ENCODE measurements around the gene PDLIM3.
"Not testable (repeated sequence)": the region's sequence is repeated elsewhere in the genome, so short reads cannot be mapped to it uniquely, and the experiment has no call there.

PDLIM3 gene

DNA sequence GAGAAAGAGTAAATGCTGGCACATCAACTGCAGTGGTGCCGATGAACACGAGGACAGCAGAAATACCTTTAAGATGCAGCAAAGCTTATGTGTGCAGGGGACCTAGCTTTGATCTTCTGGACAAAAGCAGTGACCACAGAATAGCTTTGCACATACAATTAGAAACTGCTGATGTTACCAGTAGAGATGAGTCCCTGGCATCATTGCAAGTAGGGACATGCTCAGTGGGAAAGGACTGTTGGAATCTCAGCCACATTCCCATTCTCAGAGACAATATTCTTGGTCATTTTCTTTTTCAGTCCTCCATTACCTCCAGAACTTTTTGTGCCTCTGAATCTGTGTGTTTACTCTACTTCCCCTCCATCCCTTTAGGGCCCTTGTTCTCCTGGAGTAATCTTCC lies 16.9 kb upstream of the PDLIM3 start:
- no peak for DNase-seq

DNA sequence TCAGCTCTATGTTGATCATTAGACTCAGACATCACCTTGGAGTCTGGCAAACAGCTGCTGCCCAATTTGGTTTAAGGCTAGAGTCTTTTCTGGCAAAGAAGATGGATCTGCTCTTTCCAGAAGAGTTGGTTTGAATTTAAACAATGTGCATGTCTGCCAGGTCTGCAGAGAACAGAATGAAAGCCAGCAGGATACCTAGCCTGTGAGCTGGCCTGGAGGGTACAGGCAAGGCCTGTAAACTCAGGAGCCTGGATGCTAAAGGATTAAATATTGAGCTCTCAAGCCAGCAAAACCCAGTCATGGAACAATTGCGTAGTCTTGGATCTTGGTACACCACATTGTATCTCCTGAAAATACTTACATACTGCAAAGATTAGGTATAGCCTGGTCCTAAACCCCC lies 15.6 kb upstream of the PDLIM3 start:
- DNase-seq: no peak

DNA sequence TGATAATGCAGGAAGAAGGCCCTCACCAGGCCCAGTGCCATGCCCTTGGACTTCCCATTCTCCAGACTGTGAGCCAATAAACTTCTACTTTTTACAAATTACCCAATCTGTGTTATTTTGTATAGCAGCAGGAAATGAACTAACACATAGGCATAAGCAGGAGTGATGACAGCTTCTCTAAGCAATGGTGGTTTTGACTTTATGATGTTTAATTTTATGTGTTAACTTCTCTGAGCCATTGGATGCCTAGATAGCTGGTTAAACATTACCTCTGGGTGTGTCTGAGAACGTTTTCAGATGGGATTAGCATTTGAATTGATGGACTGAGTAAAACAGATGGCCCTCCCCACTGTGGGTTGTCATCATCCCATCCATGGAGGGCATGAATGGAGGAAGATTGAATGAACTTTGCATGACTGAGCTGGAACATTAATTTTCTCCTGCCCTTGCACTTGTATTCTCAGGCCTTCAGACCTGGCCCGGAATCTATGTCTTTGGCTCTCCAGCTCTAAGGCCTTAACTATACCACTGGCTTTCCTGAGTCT lies 13.9 kb upstream of the PDLIM3 start:
- no peak for DNase-seq

DNA sequence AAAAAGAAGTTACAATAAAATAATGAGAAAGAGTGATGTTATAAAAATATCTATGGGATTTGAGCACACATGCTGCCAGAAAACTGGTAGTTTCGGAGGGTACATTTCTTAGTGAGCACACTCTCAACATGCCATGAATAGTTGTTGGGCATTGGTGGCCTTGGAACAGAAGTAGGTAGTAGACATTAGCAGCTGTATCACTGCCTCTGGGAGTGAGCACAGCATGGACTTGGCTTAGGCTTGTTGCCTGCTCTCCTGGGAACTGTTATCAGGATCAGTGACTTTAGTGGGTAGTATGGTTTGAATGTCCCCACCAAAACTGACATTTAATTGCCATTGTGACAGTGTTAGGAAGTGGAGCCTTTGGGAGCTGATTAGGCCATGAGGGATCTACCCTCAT lies 13.3 kb upstream of the PDLIM3 start:
- DNase-seq: no peak

DNA sequence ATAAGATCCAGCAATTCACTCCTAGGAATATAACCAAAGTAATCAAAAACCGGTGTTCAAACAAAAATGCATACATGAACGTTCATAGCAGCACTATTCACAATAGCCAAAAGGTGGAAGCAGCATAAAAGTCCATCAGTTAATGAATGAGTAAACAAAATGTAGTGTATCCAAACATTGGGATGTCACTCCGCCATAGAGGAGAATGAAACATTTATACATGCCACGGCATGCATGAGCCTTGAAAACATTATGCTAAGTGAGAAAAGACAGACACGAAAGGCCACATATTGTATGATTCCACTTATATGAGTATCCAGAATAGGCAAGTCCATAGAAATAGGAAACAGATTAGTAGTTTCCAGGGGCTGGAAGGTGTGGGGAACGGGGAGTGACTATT lies 11.0 kb upstream of the PDLIM3 start:
- no peak for DNase-seq

DNA sequence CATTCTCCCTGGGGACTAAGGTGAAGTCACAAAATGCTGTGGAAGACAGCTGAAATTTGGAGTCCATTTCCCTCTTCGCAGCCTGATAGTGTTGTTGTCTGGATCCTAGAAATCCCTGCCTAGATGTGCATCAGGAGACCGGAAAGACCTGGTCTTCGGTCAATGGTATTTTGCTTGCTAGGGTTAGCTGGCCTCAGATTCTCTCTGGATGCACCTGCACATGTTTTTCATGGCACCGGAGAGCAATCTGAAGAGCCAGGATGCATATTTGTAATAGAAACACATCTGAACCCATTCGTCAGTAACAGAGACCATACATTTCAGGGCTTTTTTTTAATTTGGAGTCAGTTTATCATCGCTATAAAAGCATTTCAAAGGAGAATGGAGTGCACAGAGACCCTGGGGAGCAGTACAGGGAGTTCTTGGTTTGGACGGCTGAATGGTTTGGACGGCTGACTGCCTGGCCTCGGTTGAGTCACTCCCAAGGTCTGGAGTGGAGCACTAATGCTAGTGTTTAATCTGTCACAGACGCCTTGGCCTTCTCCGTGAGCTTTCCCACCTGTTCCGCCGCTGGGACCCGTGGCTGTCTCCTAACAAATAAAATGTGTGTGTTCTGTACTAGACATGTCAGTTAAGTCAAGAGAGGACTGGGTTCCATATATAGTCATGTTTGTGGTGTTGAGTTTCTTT lies 7.5 kb upstream of the PDLIM3 start:
- no peak for DNase-seq

DNA sequence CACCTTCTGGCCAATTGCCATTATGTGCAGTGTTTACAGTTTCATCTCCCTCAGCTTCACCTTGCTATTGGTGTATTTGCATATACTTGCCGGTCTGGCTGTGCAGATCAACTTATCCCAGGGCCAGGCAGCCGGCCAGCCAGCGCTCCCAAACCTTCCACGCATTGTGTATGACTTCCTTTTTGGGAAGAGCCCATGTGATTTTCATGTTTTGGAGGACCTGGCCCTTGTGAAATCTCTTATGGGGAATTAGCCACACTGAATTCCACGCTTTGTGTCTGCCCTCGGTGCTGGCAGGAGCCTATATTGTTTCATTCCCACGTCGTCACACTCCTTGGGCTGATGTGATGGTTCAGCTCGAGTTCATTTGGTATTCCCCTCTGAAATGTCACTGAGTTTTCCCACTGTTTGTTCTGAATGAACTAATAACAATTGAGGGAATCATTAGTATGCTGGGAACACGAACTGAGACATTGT lies 6.0 kb upstream of the PDLIM3 start:
- no peak for DNase-seq

DNA sequence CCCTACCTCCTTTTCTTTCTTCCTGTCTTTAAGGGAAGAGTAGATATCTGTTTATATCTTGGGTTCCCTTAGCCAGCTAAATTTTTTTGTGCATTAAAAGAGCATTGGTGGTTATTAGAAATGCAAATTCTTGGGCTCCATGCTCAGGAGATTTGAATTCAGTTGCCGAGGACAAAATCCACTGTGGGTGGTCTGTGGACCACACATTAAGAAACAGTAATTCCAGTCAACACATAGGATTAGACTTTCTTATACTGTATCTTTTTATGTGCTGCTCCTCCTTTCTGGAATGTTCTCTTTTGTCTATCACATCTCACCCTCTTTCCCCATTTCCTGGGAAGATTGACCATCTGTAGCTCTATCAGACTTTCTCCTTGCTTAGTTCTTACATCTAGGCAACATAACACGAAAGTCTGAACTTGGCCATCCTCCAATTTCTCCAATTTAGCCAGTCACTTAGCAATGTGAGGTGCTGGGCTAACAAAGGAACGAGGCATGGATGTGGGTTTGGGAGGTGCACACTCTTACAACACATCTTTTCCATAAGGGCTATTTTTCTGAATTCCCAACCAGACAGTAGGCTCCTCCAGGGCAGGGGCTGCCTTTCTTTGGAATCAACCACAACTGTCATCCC lies 5.3 kb upstream of the PDLIM3 start:
- no peak for DNase-seq

DNA sequence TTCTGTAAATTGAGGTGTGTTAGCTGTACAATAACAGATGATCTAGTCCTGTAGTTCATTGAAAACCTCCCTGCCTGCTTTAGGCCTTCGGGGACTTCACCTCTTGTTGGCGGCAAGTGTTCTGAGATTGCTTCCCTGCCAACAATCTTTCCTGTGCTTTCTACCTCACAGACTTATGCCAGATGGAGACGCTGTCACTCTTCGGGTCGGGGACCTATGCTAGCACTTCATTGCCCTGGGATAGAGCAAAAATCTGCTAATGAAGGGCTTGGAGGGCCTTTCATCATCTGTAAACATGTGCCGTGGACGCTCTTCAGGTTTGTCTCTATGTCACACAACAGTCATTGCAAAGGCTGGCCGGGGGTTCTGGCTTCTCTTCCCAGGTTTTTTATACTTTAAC lies 4.7 kb upstream of the PDLIM3 start:
- DNase-seq: no peak

DNA sequence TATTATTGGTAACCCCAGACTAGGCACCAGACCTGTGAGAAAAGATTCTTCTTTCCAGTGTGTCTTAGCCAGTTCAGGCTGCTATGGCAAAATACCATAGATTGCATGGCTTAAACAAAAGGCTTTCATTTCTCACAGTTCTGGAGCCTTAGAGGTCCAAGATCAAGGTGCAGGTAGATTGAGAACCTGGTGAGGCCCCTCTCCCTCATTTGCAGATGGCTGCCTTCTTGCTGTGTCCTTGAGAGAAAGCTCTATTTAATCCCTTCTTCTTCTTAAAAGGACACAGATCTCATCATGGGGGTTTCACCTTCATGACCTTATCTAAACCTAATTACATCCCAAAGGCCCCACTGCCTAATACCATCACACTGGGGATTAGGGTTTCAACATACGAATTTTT lies 3.5 kb upstream of the PDLIM3 start:
- no peak for DNase-seq

DNA sequence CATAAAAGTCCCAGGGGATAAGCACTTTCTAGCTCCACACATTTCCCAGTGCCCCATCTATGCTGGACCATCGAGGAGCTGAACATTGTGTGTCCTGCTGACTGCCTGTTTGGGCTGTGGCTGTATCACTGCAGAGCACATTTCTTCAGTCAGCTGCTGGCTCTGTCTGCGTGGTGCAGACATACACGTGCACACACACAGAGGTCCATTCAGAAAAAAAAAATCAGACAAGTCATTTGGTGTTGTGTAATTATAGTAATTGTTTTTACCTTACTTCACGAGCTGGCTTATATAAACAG lies 1.1 kb upstream of the PDLIM3 start:
- no peak for DNase-seq

DNA sequence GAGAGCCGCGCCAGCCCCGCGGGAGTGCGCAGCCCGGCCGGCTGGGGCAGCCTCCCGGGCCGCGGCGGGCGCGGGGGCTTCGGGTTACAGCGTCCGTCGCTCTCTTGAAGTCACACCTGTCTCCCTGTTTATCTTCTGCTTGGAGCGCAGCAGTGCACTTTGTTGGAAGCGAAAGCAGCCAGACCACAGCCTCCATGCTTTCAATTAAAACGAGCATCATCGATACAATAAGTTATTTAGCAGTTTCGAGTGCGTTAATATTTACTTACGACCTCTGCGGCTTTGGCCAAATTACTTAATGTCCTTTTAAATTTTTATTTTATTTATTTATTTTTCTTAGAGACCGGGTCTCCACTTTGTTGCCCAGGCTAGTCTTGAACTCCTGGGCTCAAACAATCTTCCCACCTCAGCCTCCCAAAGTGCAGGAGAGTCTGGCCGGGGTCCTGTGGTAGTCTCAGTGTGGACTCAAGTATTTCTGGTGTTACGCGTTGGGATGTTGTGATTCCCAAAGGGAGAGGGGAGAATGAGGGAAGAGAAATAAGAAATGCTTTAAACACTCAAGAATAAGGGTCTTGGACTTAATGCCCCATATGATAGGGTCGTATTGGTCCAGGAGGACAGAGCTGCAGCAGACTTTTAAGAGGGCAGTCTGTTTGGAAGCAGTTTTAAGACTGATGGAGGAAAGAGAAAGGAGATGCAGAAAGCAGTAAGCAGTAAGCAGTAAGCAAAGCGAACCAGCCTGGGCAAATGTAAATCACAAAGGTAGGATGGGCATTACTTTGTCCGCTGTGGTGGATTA lies 504 bp upstream of the PDLIM3 start:
- DNase-seq: peak in 1 of 2 experiments; percentile 69

DNA sequence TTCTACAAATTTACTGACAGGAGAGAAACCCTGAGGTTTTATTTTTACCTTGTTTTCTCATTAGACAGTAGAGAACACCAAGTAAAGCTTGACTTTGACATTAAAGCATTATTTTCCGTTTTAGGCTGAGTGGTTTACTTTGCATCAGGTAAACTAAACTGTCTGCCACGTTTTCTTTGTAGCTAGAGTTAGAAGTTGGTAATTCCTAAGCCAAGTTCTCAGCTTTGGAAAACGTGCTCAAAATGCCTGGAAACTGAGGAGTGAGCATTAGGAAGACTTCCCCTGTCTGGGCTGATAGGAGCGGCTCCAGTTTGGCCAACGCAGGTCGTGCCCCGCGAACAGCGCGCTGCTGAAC lies 819 bp downstream of the PDLIM3 start:
- DNase-seq: no peak

DNA sequence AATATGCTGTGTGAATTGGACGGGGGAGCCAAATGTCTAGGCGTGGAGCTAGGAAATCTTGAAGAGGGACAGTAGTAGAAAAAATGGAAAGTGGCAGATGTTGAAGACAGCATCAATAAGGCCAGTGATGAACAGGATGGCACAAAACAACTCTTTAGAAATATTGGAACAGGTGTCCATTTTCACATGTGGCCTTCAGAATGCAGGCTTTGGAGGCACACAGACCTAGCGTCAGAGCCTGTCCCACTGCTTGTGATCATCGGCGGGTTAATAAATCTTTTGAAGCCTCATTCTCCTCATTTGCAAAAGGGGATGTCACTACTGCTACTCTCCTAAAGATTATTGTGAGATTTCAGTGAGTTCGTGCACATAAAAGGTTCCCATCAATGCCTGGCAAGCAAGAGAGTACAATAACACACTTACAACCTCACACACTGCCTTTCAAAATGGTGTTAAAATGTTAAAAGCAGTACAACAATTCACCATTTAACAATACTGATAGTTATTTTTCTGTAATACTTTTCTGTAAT lies 2.4 kb downstream of the PDLIM3 start:
- no peak for DNase-seq

DNA sequence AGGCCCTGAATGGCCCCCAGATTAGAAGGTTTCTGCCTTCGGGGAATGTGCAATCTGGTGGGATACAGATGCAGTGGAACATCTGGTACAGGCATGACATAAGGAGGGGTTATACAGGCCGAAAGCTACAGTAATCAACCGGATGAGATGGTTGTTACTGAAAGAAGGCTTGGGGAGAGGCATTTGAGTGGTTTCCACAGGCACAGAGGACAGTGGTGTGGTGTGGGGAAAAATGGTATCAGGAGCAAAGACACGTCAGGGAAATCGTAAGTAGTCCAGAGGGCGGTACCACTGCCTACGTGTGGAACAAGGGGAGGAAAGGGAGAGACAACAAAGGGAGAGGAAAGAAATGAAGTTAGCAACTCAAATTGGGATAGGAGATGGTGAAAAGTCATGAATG lies 3.0 kb downstream of the PDLIM3 start:
- DNase-seq: no peak

DNA sequence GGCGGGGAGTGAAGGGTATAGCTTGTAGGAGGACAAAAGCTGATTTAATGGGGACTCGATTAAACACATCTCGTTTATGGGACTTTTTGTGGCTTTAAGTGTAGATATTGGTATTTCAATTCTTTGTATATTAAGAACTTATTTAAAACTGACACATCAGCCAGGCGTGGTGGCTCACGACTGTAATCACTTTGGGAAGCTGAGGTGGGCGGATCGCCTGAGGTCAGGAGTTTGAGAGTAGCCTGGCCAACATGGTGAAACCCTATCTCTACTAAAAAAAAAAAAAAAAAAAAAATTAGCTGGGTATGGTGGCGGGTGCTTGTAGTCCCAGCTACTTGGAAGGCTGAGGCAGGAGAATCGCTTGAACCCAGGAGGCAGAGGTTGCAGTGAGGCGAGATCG lies 3.7 kb downstream of the PDLIM3 start:
- DNase-seq: not testable (repeated sequence)

DNA sequence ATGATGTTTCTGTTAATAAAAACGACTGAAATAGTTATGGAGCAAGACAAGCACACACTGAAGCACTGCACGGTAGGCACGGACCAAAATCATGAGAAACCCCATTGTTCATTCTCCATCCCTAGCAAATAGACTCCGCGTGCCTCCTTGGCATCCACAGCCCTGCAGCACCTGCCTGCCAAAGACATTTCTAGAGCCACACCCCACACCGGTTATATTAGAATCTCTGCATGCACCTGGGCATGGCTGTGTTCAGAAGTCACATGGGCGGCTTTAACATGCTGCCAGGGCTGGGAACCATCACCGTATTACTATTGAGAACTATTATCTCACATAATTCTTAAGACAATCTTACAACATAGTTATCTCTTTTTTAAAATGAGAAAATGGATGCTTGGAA lies 5.9 kb downstream of the PDLIM3 start:
- no peak for DNase-seq

DNA sequence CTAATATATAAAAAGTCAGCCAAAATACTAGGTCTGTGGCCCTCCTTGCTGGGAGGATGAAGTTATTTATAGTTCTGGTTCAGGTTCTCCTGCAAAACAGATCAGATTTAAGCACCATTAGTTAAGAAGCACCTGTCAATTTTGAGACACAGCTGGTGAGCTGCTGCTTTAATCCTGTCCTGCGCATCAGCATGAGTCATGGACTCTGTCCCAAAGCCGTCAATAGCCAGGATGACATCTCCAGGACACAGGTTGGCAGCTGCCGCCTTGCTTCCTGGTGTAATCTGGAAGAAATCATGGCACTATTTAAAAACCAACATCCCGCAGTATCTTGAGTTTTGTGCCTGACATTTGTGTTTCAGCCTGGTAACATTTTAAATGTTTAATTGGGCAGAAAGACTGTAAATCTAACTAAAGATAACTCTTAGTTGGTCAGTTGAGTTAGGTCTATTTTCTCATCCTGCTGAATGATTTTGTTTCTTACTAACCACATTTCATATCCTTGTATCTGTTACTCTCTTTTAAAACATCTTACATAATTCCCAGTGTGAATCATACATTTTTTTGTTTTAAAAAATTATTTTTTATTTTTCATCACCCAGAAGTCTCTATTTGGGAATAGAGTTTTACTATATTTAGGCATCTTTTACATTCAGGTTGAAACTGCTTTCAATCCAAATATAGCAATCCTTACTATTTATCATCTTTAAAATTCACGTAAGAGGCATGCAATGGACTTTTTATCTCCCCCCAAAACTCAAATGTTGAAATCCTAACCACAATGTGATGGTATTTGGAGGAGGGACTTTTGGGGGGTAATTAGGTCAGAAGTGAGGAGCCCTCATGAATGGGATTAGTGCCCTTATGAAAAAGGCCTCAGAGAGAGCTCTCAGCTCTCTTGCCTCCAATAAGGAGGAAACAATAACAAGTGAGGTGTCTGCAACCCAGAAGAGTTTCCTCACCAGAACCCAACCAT lies 10.1 kb downstream of the PDLIM3 start:
- no peak for DNase-seq

DNA sequence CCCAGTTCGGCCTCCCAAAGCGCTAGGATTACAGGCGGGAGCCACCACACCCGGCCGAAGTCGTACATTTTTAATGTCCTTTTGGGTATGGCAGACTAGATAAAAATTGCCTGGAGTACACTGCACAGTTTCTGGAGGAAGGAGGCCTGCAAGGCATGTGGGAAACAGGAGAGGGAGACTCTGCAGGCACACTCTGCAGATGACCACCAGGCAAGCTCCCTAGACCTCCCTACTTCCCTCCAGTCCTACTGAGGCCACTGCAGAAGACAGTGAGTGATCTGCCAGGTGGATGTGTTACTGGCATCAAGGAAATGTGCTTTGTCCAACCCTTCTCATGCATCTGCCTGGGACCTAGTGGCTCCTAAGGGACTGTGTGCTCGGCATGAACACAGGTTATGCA lies 11.4 kb downstream of the PDLIM3 start:
- DNase-seq: no peak

DNA sequence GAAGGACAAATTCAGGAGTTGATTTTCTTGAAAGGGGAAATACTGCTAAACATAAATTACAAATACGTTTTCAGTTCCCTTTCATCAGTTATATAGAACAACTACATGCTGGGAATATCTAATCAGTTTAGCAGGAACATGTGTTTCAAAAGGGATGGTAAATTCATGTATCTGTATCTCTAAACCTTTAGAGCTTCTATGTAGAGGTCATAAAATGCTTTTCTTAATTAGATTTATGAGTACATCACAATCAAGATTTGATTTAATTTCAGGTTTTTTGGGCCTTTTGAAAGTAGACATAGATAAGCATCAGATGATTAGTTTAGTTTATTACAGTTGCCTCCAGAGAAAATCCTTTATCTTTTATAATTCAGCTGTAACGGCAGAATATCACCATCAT lies 12.9 kb downstream of the PDLIM3 start:
- DNase-seq: no peak

DNA sequence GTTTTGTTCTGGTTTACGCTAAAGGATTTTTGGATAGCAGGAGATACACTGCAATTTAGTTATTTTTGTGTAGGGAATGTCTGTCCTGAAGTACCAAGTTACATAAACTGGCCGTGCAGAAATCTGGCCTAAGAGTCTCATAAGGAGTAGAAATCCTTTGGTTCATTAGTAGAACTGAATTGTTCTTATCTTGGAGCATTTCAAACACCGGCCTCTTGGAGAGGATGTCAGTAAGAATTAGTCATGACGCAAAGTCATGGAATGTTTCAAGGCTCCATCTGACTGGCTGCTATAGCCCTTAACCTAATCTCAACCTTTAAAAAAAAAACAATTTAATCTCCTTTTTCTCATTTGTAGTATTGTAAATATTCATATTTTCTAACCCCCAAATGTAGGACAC lies 15.2 kb downstream of the PDLIM3 start:
- no peak for DNase-seq

DNA sequence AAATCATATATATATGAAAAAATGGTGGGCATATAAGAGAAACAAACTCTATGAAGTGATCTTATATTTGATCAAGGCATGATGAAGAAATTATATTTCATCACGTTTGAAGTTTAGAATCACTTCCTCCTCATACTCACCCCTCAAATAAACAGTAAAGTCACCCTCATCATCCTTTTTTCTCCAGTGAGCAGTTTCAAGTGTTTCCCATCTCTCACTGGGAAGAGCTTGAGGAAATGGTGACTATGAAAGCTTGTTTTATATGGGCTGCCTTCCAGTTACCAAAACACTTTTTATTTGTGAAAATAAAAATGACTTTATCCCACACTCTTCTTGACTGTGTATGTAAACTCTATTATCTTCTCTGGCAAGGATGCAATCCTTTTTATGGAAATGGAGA lies 16.8 kb downstream of the PDLIM3 start:
- no peak for DNase-seq

DNA sequence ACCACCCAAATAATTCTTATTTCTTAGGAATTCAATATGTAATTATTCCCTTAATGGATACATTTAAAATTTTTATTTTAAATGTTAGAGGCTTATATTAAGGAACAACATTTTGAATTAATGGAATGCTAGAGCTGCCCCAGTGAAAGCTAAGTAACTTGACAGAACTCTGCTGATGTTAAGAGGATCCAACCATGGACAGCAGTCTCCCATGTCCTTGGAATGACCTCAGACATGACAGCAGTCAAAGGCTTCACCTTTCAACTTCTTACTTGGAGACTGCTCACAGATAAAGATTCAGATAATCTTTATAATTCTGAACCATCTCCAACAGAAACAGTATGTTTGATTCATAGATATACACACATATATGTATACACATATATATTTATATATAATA lies 17.2 kb downstream of the PDLIM3 start:
- DNase-seq: no peak
